GM12891 (cell line): ENCODE results near the gene AAMP. TPM values are rescaled to one million over a fixed set of nuclear protein-coding genes. Genes with fewer than 3 reads are reported as not detected.
A peak's percentile ranks its signal among the peaks of the same experiment; 100 is the strongest.
"Not testable (repeated sequence)": the region's sequence is repeated elsewhere in the genome, so short reads cannot be mapped to it uniquely, and the experiment has no call there.

ENCODE experiments used
- DNase-seq: peaks from one replicate; pipeline ENCODE4 v3.0.0; 2011; ENCODE audit warnings: low spot score; ENCODE audit not compliant: insufficient read length
- FAIRE-seq: peaks from 2 replicates; lab custom pipeline; 2011; peaks lifted over from hg19 to GRCh38; lab: Jason Lieb, UNC
- PAX5 ChIP-seq: IDR thresholded peaks from 2 replicates; pipeline ENCODE4 v1.6.1; 2011; ENCODE audit warnings: low read length, moderate library complexity, mild to moderate bottlenecking; ENCODE audit not compliant: insufficient read depth, severe bottlenecking
- POLR2A ChIP-seq: IDR thresholded peaks from 2 replicates; pipeline ENCODE4 v1.6.1; 2011; ENCODE audit warnings: low read depth, low read length, control low read depth
- POLR2AphosphoS5 ChIP-seq: IDR thresholded peaks from 2 replicates; pipeline ENCODE4 v1.6.1; 2011; ENCODE audit warnings: low read depth, low read length, control low read depth
- POU2F2 ChIP-seq: IDR thresholded peaks from 2 replicates; pipeline ENCODE4 v1.6.1; 2011; ENCODE audit warnings: low read depth, mild to moderate bottlenecking, control low read depth, low read length, moderate library complexity
- SPI1 ChIP-seq: IDR thresholded peaks from 2 replicates; pipeline ENCODE4 v1.6.1; 2011; ENCODE audit warnings: low read depth, low read length, control low read depth
- TAF1 ChIP-seq: IDR thresholded peaks from 2 replicates; pipeline ENCODE4 v1.6.1; 2011; ENCODE audit warnings: low read depth, low read length, control low read depth
- polyA plus RNA-seq: library from polyadenylated mRNA; unstranded; fragments of >200 nt; gene quantifications from one replicate; pipeline ENCODE4 v1.2.1, GENCODE V29; 2012; ENCODE audit warnings: low read depth, missing spikeins, inconsistent platforms; ENCODE audit not compliant: missing spikeins

The AAMP gene
- polyA plus RNA-seq = 59.1 TPM

GRCh38 chr2:218269900-218270720 lies at the start of gene AAMP, which contains the start of gene PNKD:
TSS of gene AAMP (minus strand) at chr2:218270137. CDS start at chr2:218270086, 51 bp downstream.
TSS of gene PNKD (plus strand) at chr2:218270519. CDS start at chr2:218270536, 17 bp downstream.
- TF ChIP-seq POLR2AphosphoS5 (peak; percentile 84), SPI1 (0 out of 2 replicates have a peak, but pooled peaks have one; percentile 17), POU2F2 (peak; percentile 50; the same call in 1 of the 2 replicates), POLR2A (peak; percentile 73), PAX5 (peak; percentile 59), TAF1 (peak; percentile 70)
- peak; percentile 99 for DNase-seq
- peak; percentile 99 for FAIRE-seq

GRCh38 chr2:218318241-218318640 lies 48.3 kb upstream of the AAMP start:
- DNase-seq = no peak
- no peak for FAIRE-seq
- TF ChIP-seq POLR2AphosphoS5 (no peak), TAF1 (no peak), POLR2A (no peak), SPI1 (no peak), POU2F2 (no peak), PAX5 (no peak)

- no peak for FAIRE-seq
Observed at GRCh38 chr2:218317835-218318234, 47.9 kb upstream of the AAMP start.

GRCh38 chr2:218317303-218317630 lies 47.3 kb upstream of the AAMP start:
- FAIRE-seq (no peak), DNase-seq (no peak)
- TF ChIP-seq PAX5 = no peak

More at GRCh38 chr2:218317835-218318234, 47.9 kb upstream of the AAMP start:
- no peak for TF ChIP-seq POU2F2
- TF ChIP-seq SPI1 = no peak
- no peak for TF ChIP-seq POLR2A
- no peak for TF ChIP-seq PAX5
- no peak for TF ChIP-seq TAF1
- TF ChIP-seq POLR2AphosphoS5 = no peak
- no peak for DNase-seq

- FAIRE-seq (no peak), DNase-seq (no peak)
- no peak for TF ChIP-seq SPI1
- TF ChIP-seq TAF1 = no peak
- no peak for TF ChIP-seq PAX5
Observed at GRCh38 chr2:218315397-218315796, 45.5 kb upstream of the AAMP start.

- DNase-seq, FAIRE-seq: not testable (repeated sequence)
Observed at GRCh38 chr2:218314764-218315163, 44.8 kb upstream of the AAMP start.

GRCh38 chr2:218313356-218313755 lies 43.4 kb upstream of the AAMP start:
- TF ChIP-seq PAX5 = no peak
- no peak for TF ChIP-seq POU2F2
- TF ChIP-seq SPI1 = no peak
- TF ChIP-seq TAF1 = no peak
- no peak for TF ChIP-seq POLR2AphosphoS5
- TF ChIP-seq POLR2A = no peak

GRCh38 chr2:218312267-218312756 lies 42.4 kb upstream of the AAMP start:
- no peak for FAIRE-seq
- TF ChIP-seq SPI1 (no peak), POU2F2 (no peak), POLR2AphosphoS5 (no peak), PAX5 (no peak), TAF1 (no peak), POLR2A (no peak)
- DNase-seq = no peak

More at GRCh38 chr2:218313356-218313755, 43.4 kb upstream of the AAMP start:
- FAIRE-seq = no peak
- no peak for DNase-seq

- not testable (repeated sequence) for DNase-seq, FAIRE-seq
Observed at GRCh38 chr2:218311541-218312266, 41.8 kb upstream of the AAMP start.
